ENCODE results near the gene ZNF700. TPM values are rescaled to one million over a fixed set of nuclear protein-coding genes. Genes with fewer than 3 reads are reported as not detected.
"Not testable (repeated sequence)": the region's sequence is repeated elsewhere in the genome, so short reads cannot be mapped to it uniquely, and the experiment has no call there.

The ZNF700 gene
- total RNA-seq, 2 experiments from 2014 or later, result 12.0 to 14.0 TPM

- TF ChIP-seq, protein P1, sequence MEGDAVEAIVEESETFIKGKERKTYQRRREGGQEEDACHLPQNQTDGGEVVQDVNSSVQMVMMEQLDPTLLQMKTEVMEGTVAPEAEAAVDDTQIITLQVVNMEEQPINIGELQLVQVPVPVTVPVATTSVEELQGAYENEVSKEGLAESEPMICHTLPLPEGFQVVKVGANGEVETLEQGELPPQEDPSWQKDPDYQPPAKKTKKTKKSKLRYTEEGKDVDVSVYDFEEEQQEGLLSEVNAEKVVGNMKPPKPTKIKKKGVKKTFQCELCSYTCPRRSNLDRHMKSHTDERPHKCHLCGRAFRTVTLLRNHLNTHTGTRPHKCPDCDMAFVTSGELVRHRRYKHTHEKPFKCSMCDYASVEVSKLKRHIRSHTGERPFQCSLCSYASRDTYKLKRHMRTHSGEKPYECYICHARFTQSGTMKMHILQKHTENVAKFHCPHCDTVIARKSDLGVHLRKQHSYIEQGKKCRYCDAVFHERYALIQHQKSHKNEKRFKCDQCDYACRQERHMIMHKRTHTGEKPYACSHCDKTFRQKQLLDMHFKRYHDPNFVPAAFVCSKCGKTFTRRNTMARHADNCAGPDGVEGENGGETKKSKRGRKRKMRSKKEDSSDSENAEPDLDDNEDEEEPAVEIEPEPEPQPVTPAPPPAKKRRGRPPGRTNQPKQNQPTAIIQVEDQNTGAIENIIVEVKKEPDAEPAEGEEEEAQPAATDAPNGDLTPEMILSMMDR (IDR thresholded peaks at IDR 0.05), result no peak
- Mint-ChIP-seq H3K36me3 (ENCODE audit: low read depth) (peaks cover 50% of the 10 kb centered on the region), H3K27ac (no peak overlapping the region), H3K4me3 (no peak overlapping the region), H3K4me1 (ENCODE audit: low read depth) (peaks cover 52% of the 10 kb centered on the region), H3K27me3 (no peaks in the 10 kb centered on the region), H3K9me3 (peaks cover 2% of the 10 kb centered on the region)
- ChIA-PET POLR2A (no interaction called here), CTCF (interaction anchor here (1.0 to 1.9 kb wide), 2 partner anchors 61 to 213 kb away, joined by 5 read pairs; partner anchors contain the start of gene ZNF20)
- intact Hi-C loops (cut with micrococcal nuclease), result no loop called here
- no peak for ATAC-seq
- no peak for DNase-seq
Observed at GRCh38 chr19:11927227-11927626, 2.3 kb downstream of the ZNF700 start.

DNA sequence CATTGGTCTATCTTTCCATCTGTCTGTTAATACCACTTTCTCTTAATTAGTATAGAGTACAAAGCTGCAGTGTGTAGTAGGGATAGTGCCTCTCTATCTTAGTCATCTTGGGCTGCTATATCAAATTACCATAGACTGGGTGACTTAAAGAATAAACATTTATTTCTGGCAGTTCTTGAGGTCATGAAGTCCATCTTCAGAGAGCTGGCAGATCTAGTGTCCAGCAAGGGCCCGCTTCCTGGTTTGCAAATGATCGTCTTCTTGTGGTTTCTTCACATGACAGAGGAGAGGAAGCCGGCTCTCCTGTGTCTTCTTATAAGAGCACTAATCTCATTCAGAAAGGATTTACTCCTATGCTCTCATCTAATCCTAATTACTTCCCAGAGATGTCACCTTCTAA is 6.1 kb downstream of the ZNF700 start:
- Mint-ChIP-seq H3K4me3 (no peak overlapping the region), H3K27me3 (no peaks in the 10 kb centered on the region), H3K27ac (no peak overlapping the region), H3K4me1 (ENCODE audit: low read depth) (peaks cover 38% of the 10 kb centered on the region), H3K9me3 (peaks cover 11% of the 10 kb centered on the region), H3K36me3 (ENCODE audit: low read depth) (peaks cover 73% of the 10 kb centered on the region)
- intact Hi-C loops (cut with micrococcal nuclease), result no loop called here
- ChIA-PET POLR2A (no interaction called here), CTCF (no interaction called here)
- no peak for DNase-seq
- no peak for ATAC-seq
- TF ChIP-seq, protein P1 (IDR thresholded peaks at IDR 0.05), result no peak

- H3K4me1 Mint-ChIP-seq (ENCODE audit: low read depth), result peaks cover 36% of the 10 kb centered on the region
- TF ChIP-seq, protein P1 (IDR thresholded peaks at IDR 0.05), result no peak
- no peak overlapping the region for H3K4me3 Mint-ChIP-seq
- ChIA-PET CTCF (no interaction called here), POLR2A (no interaction called here)
- peaks cover 14% of the 10 kb centered on the region for H3K9me3 Mint-ChIP-seq
- ATAC-seq, result no peak
- intact Hi-C loops (cut with micrococcal nuclease), result no loop called here
- no peaks in the 10 kb centered on the region for H3K27me3 Mint-ChIP-seq
- H3K27ac Mint-ChIP-seq, result no peak overlapping the region
- DNase-seq, result no peak
- H3K36me3 Mint-ChIP-seq (ENCODE audit: low read depth), result peaks cover 75% of the 10 kb centered on the region
Observed at GRCh38 chr19:11931513-11931912, 6.6 kb downstream of the ZNF700 start.

GRCh38 chr19:11935829-11936228 is 10.9 kb downstream of the ZNF700 start:
- peaks cover 29% of the 10 kb centered on the region for H3K9me3 Mint-ChIP-seq

GRCh38 chr19:11938383-11938782 is 13.5 kb downstream of the ZNF700 start:
- H3K36me3 Mint-ChIP-seq (ENCODE audit: low read depth), result peaks cover 78% of the 10 kb centered on the region
- intact Hi-C loops (cut with micrococcal nuclease); H3K27ac Mint-ChIP-seq; DNase-seq; POLR2A ChIA-PET; H3K27me3 Mint-ChIP-seq; H3K4me1 Mint-ChIP-seq (ENCODE audit: low read depth); ATAC-seq; CTCF ChIA-PET; H3K4me3 Mint-ChIP-seq: not testable (repeated sequence)
- peaks cover 44% of the 10 kb centered on the region for H3K9me3 Mint-ChIP-seq

More at GRCh38 chr19:11935829-11936228, 10.9 kb downstream of the ZNF700 start:
- H3K4me1 Mint-ChIP-seq (ENCODE audit: low read depth), result peaks cover 13% of the 10 kb centered on the region
- DNase-seq; intact Hi-C loops (cut with micrococcal nuclease); ATAC-seq; POLR2A ChIA-PET; H3K27me3 Mint-ChIP-seq; CTCF ChIA-PET; H3K4me3 Mint-ChIP-seq; H3K27ac Mint-ChIP-seq: not testable (repeated sequence)
- H3K36me3 Mint-ChIP-seq (ENCODE audit: low read depth), result peaks cover 77% of the 10 kb centered on the region

DNA sequence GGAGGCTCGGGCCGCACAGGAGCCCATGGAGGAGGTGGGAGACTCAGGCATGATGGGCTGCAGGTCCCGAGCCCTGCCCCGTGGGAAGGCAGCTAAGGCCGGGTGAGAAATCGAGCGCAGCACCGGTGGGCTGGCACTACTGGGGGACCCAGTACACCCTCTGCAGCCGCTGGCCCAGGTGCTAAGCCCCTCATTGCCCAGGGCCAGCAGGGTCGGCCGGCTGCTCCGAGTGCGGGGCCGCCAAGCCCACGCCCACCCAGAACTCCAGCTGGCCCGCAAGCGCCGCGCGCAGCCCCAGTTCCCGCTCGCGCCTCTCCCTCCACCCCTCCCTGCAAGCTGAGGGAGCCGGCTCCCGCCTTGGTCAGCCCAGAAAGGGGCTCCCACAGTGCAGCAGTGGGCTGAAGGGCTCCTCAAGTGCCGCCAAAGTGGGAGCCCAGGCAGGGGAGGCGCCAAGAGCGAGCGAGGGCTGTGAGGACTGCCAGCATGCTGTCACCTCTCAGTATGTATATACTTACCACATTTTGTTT is 16.5 kb downstream of the ZNF700 start:
- DNase-seq; CTCF ChIA-PET; H3K27ac Mint-ChIP-seq; H3K27me3 Mint-ChIP-seq; intact Hi-C loops (cut with micrococcal nuclease); POLR2A ChIA-PET; H3K4me1 Mint-ChIP-seq (ENCODE audit: low read depth); H3K4me3 Mint-ChIP-seq; ATAC-seq: not testable (repeated sequence)
- H3K9me3 Mint-ChIP-seq, result peaks cover 59% of the 10 kb centered on the region
- peaks cover 84% of the 10 kb centered on the region for H3K36me3 Mint-ChIP-seq (ENCODE audit: low read depth)
